ENCODE data around the gene MORN4. TPM values are rescaled to one million over a fixed set of nuclear protein-coding genes. Genes with fewer than 3 reads are reported as not detected.

MORN4 gene
- total RNA-seq, 1 donor = 10.1 TPM

DNA sequence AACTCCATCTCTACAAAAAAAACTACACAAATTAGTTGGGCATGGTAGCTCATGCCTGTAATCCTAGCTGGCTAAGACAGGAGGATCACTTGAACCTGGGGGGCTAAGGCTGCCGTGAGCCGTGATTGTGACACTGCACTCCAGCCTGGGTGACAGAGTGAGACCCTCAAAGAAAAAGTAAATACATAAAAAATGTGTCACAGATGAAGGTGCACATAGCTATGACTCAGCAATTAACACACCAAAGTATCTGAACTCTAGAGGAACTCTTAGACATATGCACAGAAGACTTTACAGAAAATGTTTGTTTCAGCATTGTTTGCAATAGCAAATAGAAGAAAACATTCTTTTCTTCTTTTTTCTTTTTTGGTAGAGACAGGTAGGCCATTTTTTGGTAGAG lies 35.5 kb downstream of the MORN4 start:
- TF ChIP-seq, protein P1, sequence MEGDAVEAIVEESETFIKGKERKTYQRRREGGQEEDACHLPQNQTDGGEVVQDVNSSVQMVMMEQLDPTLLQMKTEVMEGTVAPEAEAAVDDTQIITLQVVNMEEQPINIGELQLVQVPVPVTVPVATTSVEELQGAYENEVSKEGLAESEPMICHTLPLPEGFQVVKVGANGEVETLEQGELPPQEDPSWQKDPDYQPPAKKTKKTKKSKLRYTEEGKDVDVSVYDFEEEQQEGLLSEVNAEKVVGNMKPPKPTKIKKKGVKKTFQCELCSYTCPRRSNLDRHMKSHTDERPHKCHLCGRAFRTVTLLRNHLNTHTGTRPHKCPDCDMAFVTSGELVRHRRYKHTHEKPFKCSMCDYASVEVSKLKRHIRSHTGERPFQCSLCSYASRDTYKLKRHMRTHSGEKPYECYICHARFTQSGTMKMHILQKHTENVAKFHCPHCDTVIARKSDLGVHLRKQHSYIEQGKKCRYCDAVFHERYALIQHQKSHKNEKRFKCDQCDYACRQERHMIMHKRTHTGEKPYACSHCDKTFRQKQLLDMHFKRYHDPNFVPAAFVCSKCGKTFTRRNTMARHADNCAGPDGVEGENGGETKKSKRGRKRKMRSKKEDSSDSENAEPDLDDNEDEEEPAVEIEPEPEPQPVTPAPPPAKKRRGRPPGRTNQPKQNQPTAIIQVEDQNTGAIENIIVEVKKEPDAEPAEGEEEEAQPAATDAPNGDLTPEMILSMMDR (IDR thresholded peaks at IDR 0.05; ENCODE audit: insufficient read depth, low read length) = no peak
- H3K4me3 ChIP-seq (ENCODE audit: low read depth, low read length) = no peak overlapping the region
- no peak for DNase-seq (ENCODE audit: low read depth)

DNA sequence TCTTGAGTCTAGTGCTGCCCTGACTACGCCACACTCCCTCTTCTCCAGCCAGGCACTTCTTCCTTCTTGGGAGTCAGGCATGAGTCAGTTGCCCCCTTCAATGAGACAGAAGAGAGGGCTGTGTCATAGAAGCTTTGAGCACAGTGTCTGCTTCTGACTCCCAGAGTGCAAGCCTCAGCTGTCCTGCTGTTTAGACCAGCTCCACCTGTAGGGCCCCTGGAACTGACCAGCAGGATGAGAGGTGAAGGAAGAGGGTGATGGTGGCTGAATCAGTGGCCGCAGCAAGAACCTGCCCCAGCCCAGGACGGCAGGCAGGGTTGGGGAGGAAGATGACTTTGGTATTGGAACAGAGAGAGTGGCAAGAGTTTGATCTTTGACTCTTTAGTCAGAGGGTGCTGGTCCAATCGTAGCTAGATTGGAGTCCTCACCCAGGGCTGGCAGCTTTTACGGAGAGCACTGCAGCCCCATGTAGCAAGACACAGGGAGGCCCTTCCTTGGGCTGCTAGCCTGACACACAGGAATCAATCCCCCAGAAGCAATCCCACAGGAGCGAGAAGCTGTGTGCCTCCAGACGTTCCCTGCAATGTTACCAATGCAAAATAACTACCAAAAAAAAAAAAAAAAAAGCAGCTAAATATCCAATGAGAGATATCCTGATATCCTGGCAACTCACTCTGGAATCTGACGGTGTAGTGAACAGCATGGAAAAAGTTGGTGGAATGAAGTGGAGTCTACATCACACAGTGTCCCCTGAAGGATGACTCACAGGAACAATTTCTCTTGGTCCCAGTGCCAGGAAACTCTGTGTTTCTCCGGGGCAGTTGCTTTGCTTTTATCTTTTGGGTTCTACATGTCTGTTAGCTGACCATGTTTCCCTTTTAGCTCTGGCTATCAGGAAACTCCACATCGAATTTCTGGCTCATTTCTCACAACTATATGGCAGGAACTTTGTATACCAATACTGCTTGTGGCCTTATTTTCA lies 36.9 kb downstream of the MORN4 start:
- peak; percentile 95 for DNase-seq (ENCODE audit: low read depth)
- TF ChIP-seq, protein P1 (IDR thresholded peaks at IDR 0.05; ENCODE audit: insufficient read depth, low read length) = no peak
- H3K4me3 ChIP-seq (ENCODE audit: low read depth, low read length) = no peak overlapping the region

DNA sequence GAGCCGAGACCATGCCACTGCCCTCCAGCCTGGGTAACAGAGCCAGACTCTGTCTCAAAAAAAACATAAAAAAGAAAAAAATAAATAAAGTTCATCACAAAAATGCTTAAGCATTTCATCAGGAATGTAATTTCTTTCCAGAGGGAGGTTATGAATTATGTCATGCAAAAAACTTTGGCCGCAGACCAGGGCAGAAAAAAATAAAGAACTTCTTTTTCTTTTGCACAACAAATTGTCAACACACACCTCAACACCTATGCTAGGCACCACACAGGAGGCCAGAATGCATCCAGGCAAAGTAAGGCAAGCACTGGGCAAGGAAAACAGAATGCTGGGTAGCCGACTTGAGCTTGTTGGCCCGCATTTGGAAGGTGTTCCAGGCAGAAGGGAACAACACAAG lies 39.9 kb downstream of the MORN4 start:
- peak; percentile 65 for DNase-seq (ENCODE audit: low read depth)
- no peak overlapping the region for H3K4me3 ChIP-seq (ENCODE audit: low read depth, low read length)
- TF ChIP-seq, protein P1 (IDR thresholded peaks at IDR 0.05; ENCODE audit: insufficient read depth, low read length) = no peak

DNA sequence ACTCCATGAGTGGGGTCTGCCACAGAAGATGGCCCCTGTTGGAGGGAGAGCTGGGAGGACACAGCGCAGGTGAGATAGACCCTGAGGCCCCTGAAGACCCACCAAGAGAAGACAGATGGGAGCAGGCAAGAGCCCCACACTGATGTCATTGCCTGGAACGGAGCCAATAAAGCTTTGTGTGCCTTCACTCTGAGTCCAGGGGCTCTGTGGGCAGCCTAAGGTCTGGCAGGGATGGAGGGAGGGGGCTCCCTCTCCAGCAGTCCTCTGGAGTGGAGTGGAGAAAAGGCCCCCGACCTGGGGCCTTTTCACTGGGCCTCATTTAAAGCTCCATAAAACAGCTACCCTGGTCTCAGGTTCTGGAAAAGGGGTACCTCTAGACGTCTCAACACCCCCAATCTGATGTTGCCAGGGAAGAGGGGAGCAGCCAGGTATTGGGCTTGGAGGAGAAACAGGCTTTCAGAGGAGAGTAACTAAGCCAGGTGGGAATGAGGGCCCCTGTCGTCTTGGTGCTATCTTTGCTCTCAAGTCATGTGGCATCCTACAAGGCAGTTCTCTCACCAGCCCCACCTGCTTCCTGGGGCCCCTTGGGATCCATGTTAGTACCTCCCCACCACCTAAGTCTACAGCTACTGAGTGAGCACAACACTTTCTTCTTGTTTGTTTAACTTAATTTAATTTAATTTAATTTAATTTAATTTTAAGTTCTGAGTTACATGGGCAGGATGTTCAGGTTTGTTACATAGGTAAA lies 42.4 kb downstream of the MORN4 start:
- no peak overlapping the region for H3K4me3 ChIP-seq (ENCODE audit: low read depth, low read length)
- TF ChIP-seq, protein P1 (IDR thresholded peaks at IDR 0.05; ENCODE audit: insufficient read depth, low read length) = no peak
- no peak for DNase-seq (ENCODE audit: low read depth)

DNA sequence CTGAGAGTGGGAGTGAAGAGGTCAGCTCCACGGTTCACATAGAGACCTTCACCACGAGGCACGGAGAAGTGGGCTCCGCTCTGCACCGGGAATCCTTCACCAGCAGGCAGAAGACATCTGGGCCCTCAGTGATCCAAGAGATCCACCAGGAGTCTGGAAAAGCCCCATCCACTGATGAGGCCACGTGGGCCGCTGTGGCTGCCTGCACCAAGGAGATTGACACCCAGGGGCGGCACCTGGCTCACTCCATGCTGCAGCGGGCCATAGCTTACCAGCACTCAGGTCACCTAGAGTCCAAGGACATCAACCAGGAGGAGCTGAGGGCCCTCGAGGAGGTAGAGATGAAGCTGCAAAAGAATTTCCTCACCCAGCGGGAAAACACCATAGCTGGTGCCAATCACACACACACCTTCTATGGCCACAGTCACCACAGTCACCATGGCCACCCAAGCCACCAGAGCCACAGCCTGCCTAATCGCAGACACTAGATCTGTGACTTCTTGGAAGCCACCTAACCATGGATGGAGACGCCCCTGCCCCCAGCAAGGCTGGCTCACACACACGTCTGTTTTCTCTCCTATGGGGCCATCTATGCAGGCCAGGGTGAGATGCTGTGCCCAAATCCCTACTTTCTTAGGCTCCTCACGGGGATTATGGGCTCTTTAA lies 43.1 kb downstream of the MORN4 start:
- TF ChIP-seq, protein P1 (IDR thresholded peaks at IDR 0.05; ENCODE audit: insufficient read depth, low read length) = no peak
- H3K4me3 ChIP-seq (ENCODE audit: low read depth, low read length) = no peak overlapping the region
- no peak for DNase-seq (ENCODE audit: low read depth)

DNA sequence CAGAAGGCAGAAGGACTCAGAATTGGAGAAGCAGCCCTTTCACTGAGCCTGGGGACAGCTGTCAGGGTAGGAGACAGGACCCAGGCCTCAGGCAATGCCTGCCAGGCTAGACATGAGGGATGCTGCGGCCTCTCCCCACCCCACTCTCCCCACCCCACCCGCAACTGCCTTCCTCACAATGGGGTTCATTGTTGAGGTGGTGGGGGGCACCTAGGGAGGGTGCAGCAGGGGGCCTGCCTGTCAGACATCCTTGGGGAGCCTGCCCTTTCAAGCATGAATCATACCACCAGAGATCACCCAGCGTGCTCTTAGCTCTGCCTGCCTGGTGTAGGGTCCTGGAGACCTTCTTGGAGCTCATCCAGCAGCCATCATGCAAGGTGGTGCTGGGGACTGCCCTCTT lies 43.8 kb downstream of the MORN4 start, which contains the start of gene C10orf62:
C10orf62 (plus strand) TSS at position 243 of the 400 bp plus-strand sequence. CDS start 177 bp downstream, outside the sequence.
- TF ChIP-seq, protein P1 (IDR thresholded peaks at IDR 0.05; ENCODE audit: insufficient read depth, low read length) = no peak
- H3K4me3 ChIP-seq (ENCODE audit: low read depth, low read length) = no peak within 1 kb of the TSS
- no peak for DNase-seq (ENCODE audit: low read depth)
